Activated T-helper 1 cell treated with Interleukin-2 at 50 U/mL for 16 hours (primary cell): ENCODE measurements around the gene UVSSA.

ENCODE experiments used
- DNase-seq: peaks from one replicate; pipeline ENCODE4 v3.0.0-alpha.2; 2020; ENCODE audit warnings: low read depth

UVSSA gene

GRCh38 chr4:1346781-1347409, at the start of gene UVSSA:
Gene UVSSA, plus strand, starts transcription at chr4:1347208. Its CDS starts 884 bp downstream, at chr4:1348092.
- peak; percentile 100 for DNase-seq

GRCh38 chr4:1297456-1298325, 49.3 kb upstream of the UVSSA start:
- DNase-seq: no peak

- no peak for DNase-seq
Measured at GRCh38 chr4:1298461-1298860, 48.5 kb upstream of the UVSSA start.

DNA sequence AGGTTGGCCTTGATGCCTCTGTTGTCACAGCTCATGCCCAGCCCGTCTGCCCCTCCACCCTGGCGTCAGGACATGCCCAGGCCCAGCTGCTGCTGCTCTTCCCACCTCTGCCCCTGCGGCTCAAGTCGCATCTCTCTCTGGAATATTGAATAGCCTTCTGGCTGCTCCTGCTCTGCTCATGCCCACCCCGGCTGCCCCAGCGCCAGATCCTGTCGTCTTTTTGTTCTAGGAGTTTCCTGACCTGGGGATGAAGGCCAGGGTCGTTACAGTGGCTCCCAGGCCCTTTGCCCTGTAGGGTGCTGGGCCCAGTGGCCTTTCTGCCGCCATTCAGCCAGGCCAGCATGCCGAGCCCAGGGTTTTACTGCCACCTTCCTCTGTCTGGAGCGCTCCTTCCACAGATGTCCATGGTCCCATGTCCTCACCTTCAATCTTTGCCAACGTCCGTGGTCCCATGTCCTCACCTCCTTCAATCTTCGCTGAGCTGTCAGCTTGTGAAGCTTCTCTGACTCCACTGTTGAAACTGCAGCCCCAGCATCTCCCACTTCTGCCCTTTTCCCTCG, 47.6 kb upstream of the UVSSA start:
- no peak for DNase-seq

DNA sequence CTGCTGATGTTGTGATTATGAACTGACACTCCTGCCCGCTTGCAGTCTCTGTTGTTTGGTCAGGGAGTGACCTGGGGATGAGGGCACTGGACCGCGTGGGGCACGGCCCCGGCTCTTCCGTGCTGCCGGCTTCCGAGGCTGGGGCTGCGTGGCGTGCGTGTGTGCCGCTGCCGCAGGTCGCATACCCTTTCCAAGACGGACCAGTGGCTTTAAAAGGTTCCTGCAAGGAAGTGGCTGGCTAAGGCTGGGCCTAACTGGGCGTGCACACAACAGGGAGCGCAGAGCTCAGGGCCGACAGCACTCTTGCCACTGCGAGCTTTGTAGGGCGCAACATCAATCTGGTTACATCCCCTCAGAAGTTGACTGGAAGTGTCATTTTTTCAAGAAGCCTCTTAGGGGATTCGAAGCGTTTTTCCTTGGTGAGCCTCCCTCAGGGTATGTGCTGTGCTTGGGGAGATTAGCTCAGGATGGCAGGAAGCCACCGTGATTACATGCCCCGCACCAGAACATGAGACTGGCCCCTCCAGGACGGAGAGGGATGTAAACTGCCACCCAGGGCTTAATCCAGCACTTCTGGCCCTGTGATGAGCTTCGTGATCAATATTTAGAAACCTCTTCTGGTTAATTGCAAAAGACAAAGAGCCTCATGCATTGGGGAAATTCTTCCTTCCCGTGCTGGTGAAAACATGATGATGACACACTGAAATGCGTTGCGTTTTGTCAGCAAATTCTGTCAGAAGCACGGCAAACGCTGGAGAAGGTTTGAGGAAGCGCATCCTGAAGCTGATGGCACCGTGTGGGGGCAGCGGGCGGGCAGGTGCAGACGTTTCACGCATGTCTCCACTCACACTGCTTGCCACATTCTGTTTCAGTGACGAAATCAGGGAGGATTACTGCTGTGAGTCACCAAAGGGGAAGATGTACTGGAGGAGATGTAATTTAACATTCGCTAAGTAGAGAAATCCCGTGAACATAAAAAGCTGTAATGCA, 46.2 kb upstream of the UVSSA start:
- peak; percentile 18 for DNase-seq

GRCh38 chr4:1302159-1302558, 44.8 kb upstream of the UVSSA start:
- DNase-seq: no peak

DNA sequence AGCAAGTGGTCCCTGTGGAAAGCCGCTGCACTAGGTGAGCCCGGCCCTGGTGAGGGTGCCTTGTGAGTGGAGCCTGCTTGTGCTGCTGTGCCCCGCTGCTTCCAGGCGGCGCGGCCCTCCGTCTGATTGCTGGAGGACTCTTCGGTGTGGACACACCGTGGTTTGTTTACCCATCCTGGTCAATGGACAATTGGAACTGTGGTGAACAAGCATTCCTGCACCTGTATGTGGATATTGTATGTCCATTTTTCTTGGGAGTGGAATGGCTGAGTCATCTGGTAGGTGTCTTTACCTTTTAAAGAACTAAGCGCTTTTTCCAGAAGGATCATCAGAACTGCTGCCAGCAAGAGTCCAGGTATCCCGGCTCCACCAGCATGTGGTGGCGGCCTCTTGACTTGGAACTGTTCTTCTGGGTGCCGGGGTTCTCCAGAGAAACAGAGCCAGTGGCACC, 41.7 kb upstream of the UVSSA start:
- no peak for DNase-seq

DNA sequence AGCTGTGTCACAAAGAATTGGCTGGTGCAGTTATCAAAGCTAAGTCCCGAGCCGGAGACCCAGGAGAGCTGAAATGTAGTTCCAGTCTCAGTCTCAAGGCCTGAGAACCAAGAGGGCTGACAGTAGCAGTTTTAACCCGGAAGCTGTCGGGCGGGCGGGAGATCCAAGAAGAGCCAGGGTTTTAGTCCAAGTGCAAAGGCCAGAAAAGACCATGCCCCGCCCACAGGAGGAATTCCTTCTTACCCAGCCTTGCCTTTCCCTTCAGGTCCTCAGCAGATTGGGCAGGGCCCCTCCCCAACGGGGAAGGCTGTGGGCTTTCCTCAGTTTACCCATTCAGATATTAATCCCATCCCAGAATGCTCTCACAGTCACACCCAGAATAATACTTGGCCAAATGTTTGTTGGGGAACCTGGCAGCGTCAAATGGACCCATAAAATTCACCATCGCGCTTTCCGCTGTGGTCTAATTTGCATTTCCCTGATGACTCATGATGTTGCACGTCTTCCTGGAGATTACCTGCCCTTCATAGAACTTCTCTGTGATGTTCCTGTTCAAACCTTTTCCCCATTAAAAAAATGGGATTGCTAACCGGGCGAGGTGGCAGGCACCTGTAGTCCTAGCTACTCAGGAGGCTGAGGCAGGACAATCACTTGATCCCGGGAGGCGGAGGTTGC, 41.1 kb upstream of the UVSSA start:
- DNase-seq: peak; percentile 23

DNA sequence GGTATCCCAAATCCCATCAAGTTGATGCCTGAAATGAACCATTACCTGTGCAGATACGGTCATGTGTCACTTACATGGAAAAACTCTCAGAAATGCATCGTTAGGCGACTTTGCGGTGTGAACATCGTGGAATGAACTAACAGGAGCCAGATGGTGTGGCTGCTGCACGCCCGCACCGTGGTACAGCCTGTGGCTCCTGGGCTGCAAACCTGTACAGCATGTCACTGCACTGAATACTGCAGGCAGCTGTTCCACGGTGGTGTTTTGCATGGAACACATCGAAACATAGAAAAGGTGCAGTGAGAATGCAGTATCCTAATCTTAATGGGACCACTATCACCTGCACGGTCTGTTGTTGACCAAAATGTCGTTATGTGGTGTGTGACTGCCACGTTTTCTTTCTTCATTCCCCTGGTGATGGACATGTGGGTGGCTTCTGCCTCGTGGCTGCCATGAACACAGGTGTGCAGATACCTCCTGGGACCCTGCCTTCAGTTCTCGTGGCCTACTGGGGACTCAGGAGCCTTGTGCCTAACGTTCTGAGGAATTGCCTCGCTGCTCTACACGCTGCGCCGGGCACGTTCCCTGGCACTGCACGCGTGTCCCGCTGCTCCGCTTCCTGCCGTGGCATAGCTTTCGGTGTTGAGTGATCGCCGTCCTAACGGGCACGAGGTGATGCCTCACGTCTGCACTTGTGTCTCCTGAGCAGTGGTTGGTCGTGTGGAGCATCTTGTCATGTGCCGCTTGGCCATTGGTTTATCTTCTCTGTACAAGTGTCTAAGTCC, 38.9 kb upstream of the UVSSA start:
- DNase-seq: no peak

- DNase-seq: peak; percentile 42
Measured at GRCh38 chr4:1309261-1310010, 37.6 kb upstream of the UVSSA start.

DNA sequence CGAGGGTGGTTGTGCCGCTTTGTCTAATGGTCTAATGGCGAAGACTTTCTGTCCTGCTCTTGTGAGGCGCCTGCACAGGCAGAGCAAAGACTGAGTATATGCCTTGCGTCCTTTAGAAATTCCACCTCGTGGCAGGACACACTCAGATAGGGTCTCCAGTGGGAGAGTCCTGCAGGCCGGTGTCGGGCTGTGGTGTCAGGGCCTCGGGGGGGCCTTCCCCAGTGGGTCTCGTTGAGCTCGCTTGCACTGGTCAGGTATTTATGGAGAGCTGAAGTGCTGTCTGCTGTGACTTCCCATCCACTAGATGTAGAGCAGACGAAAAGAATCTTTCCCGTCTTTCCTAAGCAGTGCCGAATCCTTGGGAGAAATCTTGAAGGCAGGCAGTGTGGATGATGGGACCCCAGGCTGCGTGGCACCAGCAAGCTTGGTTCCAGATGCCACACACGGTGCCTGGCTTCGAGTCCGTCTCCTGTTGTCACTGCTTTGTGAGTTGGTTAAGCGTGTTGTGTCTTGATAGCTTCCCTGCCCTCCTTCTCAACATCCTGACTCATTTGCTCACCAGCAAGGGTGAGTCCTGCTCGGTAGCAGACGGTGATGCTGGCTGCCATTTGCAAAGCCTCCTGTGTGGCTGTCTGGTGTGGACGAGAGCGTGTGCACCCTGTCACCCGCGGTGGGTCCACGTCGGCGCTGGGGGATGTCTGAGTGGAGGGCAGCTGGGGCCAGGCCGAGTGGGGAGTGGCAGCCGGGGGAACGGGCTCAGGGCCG, 36.8 kb upstream of the UVSSA start:
- no peak for DNase-seq

DNA sequence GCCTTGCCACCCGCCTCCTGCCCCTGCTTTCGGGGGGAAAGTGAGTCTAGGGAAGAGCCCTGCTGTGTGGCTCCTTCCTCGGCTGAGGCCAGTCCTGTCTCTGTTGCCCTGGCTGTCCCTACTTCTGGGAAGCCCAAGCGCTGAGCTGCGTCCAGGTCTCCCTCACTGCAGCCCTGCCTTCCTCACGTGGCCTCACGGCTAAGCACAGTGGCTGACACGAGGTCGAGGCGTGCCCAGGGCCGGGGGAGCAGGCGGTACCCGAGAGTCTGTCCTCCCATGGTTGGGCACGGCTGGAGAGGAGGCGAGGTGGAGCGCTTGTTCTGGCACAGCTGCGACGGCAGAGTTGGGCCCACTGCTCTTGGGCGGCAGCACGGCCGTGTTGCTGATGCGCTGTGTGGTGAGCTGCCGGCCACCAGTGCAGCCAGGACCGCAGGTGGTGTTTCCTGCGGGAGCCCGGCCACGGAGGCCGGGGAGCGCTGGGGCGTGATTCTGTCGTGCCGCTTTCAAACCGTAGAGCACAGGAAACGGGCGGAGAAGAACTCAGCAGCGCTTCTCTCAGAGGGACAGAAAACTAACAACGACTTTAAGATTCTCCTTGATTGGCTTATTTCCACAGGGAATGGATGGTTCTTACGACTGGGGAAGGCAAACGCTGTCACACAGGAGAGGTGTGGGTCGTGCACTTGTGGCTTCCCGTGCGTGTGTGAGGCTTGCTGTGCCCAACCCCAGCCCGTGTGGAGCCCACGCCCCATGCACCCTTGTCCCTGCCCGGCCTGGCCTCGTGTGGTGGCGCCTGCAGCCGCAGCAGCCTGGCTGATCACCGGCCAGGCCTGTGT, 36.0 kb upstream of the UVSSA start:
- no peak for DNase-seq

DNA sequence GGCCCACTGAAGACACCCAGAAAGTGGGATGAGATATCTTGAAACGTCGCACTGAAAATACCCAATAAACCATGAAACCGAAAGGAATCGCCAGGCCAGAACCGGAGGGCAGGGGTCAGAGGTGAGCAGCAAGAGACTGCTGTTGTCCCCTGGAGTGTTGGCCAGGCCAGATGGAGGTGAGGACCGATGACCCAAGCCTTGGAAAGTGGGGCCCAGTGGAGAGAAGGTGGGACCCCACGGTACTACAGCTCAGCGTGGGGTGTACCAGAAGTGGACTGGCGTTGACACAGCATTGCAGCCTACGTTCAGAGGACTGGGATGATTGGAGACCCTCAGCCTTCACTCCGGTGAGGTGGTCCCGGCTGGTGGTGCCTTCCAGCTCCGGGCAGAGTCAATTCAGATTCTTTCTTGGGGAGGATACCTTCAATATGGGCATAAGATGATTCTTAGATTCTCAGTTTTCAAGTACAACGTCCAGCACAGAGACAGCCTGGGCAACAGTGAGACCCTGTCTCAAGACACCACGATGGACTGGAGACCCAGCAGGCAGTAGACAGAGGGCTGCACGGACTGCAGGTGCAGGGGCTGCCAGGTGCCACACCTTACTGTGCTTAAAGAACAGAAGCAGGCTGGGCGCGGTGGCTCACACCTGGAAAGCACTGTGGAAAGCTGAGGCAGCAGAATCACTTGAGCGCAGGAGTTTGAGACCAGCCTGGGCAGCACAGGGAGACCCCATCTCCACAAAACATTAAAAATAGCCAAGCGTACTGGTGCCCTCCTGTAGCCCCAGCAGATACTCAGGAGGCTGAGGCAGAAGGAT, 34.0 kb upstream of the UVSSA start:
- DNase-seq: no peak

DNA sequence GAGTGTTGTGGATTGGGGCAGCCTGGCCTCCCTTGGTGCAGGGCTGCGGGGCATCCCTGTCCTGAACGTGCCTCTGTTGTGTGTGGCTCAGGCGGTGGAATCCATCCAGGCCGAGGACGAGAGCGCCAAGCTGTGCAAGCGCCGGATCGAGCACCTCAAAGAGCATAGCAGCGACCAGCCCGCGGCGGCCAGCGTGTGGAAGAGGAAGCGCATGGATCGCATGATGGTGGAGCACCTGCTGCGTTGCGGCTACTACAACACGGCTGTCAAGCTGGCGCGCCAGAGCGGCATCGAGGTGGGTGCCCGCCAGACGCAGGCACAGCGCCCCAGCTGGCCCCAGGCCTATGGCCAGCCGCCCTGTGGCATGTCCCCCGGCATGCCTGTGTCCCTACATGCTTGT, 31.7 kb upstream of the UVSSA start:
- DNase-seq: no peak

- DNase-seq: no peak
Measured at GRCh38 chr4:1315836-1316536, 31.0 kb upstream of the UVSSA start.

DNA sequence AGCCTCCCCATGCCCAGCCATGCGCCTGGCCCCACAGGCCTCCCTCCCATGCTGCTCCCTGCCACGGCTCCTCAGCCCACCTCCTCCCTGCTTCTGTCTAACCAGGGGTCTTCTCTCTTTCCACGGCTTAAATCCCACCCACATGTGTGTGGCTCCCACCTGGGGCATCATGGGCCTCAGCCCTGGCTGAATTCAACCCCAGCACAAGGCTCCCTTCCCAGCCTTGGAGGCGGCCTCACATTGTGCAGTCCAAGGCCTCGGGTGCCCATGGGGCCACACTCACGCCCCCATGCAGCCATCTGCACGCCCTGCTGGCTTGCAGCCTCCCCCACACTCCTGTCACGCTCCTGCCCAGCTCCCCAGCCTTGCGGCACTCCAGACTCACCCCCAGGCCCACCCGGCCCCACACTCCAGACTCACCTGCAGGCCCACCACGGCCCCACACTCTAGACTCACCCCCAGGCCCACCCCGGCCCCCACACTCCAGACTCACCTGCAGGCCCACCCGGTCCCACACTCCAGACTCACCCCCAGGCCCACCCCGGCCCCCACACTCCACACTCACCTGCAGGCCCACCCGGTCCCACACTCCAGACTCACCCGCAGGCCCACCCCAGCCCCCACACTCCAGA, 30.4 kb upstream of the UVSSA start:
- DNase-seq: no peak
